Fibroblast of skin of right quadriceps (primary cell): Measurements from ENCODE around the gene GPBP1L1.
"Not testable (repeated sequence)": the region's sequence is repeated elsewhere in the genome, so short reads cannot be mapped to it uniquely, and the experiment has no call there.

ENCODE experiments used
- DNase-seq: peaks from one replicate; pipeline ENCODE4 v3.0.0-alpha.2; 2013

The GPBP1L1 gene, protein sequence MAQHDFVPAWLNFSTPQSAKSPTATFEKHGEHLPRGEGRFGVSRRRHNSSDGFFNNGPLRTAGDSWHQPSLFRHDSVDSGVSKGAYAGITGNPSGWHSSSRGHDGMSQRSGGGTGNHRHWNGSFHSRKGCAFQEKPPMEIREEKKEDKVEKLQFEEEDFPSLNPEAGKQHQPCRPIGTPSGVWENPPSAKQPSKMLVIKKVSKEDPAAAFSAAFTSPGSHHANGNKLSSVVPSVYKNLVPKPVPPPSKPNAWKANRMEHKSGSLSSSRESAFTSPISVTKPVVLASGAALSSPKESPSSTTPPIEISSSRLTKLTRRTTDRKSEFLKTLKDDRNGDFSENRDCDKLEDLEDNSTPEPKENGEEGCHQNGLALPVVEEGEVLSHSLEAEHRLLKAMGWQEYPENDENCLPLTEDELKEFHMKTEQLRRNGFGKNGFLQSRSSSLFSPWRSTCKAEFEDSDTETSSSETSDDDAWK

DNA sequence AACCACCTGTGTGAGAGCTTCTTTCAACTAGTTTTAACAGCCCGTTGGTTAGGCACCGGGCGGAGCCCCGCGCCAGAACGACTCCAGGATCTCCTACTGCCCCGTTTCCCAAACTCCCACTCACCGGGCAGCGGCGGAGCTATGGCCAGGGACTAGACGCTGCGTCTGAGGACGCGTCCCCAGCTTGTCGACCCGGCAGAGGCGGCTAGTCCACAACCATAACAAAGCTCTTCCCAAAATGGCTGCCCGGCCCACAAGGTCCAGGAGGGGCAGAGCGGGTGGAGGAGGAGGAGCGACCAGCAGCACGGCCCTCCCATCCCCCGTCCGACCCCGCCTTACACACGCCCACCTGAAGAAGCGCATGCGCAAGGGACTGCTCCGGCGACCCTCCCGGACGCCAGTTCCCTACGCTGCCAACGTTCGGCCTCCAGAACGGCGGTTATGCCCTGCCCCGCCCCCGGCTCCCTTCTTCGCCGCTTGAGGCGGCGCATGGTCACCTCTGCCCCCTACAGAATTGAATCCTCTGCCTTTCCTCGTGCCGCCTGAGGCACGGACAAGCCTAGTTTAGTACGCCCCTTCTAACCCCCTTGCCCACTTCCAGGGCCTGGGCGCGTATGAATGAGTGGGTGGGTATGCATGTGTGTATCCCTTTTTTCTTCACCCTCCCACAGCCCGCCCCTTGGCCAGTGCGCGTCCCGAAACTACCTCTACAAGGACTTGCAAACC, at the start of gene GPBP1L1:
GPBP1L1 (minus strand) TSS at position 246 of the 726 bp plus-strand sequence. CDS start 27,446 bp downstream, outside the sequence.
- DNase-seq = peak; percentile 95

DNA sequence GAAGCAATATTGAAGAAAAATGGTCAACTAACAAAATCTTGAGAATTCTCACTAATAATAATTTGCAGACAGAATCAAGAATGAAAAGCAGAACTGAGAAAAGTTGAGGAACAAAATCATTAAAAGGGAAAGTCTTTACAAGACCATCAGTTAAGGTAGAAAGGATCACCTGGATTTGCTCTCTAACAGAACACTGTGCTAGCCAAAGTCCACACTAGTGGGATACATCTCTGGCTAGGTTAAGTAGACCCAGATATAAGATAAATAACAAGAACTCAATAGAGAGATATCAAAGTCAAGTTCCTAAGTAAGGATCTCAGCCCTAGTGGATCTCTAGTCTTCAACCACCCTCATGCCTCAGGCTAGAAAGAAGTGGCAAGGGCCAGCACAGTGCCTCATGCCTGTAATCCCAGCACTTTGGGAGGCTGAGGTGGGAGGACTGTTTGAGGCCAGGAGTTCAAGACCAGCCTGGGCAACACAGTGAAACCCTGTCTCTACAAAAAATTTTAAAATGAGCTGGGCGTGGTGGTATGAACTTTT, 44.5 kb upstream of the GPBP1L1 start:
- DNase-seq = no peak

DNA sequence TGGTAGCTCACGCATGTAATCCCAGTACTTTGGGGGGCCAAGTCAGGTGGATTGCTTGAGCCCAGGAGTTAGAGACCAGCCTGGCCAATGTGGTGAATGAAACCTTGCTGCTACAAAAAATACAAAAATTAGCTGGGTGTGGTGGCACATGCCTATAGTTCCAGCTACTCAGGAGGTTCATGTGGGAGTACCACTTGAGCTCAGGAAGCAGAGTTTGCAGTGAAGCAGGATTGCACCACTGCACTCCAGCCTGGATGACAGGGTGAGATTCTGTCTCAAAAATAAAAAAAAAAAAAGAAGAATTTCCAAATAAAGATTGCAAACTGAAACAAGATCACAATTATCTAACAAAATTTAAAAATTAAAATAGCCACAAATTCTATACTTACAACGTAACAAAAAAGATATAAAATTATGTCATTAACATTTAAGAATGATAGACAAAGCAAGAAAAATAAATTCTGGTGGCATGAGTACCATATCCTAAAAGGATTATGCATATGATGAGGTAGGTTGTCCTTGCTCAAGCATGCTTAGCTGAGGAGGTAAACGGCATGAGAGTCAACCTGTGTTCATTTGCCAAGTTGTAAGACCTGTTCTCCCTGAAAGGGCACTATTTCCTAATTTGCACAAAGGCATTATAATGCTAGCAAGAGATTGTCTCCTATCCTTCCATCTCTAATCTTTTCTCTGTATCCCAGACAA, 43.9 kb upstream of the GPBP1L1 start:
- no peak for DNase-seq

DNA sequence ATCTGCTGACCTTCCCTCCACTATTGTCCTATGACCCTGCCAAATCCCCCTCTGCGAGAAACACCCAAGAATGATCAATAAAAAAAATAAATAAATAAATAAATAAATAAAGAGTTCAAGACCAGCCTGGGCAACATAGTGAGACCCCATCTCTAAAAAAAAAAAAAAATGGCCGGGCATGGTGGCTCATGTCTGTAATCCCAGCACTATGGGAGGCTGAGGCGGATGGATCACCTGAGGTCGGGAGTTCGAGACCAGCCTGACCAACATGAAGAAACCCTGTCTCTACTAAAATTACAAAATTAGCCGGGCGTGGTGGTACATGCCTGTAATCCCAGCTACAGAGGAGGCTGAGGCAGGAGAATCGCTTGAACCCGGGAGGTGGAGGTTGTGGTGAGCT, 39.7 kb upstream of the GPBP1L1 start:
- not testable (repeated sequence) for DNase-seq

DNA sequence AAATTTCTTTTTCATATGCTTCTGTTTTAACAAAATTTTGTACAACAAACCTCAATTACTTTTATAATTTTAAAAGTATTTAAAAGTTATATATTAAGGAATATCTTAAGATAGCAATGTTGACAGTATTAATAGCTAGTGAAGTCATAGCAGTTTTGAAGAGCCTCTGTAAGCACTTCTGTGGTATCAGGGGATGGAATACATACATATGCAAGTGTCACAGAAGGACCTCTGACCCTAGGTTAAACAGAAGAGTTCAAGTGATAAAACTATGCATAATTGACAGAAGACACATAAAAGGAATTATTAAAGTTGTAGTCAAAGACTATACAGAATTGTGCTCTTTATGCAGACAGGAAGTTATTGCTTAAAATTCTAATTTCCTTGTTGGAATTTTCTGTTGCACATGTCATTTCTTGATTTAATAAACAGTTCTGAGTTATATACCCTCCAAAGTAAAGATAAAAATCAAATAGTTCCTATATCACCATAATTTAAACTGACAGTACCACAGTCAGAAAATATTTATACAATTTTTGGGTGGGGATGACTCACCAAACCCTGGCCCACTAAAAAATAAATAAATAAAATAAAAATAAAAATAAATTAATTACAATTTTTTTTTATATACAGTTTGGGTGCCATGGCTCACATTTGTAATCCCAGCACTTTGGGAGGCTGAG, 37.1 kb upstream of the GPBP1L1 start:
- DNase-seq = no peak

DNA sequence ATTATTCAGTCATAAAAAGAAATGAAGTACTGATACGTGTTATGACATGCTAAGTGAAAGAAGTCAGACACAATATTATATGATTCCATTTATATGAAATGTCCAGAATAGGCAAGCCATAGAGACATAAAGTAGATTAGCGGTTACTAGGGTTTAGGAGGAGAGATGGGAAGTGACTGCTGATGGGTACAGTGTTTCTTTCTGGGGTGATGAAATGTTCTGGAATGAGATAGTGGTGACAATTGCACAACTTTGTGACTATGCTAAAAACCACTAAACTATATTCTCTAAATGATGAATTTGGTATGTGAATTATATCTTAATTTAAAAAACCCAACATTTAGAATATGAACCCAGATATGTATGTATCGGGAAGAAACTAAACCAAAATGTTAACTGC, 36.5 kb upstream of the GPBP1L1 start:
- DNase-seq = peak; percentile 45

DNA sequence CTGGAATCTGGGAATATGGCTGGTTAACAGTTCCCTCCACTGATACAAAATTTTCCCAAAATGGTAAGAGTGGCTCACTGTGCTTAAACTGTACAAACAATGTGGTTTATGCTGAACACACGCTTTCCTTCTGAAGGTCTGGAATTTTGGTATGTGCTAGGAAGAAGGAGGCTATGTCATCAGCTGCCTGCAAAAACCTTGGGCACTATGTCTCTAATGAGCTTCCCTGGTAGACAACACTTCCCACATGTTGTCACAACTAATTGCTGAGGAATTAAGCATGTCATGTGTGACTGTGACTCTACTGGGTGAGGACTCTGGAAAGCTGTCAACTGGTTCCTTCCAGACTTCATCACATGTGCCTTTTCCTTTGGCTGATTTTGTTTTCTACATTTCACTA, 34.9 kb upstream of the GPBP1L1 start:
- peak; percentile 77 for DNase-seq

DNA sequence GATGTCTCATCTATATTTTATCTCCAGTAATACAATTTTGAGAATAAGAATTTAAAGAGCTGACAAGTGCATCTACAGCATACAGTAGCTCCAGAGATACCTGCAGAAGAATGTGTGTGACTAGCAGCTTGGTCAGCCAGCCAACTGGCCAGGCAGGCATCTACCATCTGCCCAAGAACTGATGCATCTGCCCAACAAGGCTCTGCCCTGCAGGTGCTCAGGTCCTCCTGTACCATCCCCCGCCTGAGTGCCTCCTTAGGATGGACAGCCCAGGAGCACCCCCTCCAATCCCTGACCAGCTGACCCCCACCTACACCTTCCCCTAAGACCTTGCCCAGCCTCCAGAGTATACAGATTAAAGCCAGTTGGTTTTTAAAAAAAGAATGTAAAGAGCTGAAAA, 32.0 kb upstream of the GPBP1L1 start:
- DNase-seq = no peak

DNA sequence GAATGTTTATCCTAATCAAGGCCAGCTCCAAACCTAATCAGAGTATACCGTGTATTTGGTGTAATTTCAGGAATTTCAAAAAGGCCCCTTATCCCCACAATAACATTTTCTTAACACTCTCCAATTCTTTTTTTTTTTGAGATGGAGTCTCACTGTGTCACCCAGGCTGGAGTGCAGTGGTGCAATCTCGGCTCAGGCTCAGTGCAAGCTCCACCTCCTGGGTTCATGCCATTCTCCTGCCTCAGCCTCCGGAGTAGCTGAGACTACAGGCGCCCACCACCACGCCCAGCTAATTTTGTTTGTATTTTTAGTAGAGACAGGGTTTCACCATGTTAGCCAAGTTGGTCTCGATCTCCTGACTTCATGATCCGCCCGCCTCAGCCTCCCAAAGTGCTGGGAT, 31.1 kb upstream of the GPBP1L1 start:
- DNase-seq = peak; percentile 8

DNA sequence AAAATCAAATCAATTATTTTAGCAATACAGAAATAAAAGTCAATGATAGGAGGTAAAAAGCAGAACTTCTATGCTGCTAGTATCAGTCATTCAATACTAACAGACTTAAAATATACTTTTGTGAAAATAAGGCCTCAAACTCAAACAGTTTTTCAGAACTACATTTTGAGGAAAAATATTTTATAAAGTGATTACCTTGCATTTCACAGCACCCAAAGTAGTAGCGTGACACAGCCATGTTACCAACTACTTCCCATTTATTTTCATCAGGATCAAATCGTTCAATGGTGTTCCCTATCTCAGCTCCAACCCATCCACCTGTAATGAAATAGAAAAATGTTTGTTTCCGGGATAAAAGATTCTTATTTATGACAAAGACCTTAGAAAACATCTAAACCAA, 30.4 kb upstream of the GPBP1L1 start:
- DNase-seq = no peak

DNA sequence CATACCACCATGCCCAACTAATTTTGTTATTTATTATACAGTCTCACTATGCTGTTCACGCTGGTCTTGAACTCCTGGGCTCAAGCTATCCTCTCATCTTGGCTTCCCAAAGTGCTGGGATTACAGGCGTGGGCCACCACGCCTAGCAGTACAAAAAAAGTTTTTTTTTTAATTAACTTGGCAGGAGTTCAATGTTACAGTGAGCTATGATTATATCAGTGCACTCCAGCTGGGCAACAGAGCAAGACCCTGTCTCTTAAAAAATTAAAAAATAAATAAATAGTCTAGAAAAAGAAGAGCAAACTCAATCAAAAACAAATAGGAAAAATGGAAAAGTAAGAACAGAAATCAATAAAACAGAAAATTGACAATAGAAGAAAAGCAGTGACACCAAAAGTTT, 27.4 kb upstream of the GPBP1L1 start:
- no peak for DNase-seq

DNA sequence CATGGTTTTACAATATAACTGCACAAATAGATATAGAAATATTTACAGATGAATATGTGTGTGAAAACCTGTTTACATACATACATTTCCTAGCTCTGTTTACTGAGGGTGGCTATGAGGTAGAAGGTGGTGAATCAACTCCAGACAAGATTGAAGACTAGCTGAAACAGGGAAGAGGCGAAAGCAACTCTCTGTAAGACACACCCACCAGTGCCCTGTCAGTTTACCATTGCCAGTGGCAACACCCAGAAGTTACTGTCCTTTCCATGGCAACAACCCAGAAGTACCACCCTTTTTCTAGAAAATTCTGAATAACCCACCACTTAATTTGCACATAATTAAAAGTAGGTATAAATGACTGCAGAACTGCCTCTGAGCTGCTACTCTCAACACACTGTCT, 18.3 kb upstream of the GPBP1L1 start:
- no peak for DNase-seq

DNA sequence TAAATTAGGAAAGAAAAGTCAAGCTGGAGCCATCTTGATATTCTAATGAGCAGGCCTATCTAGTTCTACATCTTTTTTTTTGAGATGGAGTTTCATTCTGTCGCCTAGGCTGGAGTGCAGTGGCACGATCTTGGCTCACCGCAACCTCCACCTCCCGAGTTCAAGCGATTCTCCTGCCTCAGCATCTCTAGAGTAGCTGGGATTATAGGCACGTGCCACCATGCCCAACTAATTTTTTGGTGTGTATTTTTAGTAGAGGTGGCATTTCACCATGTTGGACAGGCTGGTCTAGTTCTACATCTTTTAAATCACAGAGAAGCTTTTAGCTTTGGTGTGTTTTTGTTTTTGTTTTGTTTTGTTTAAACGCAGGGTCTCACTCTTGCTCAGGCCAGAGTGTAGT, 8.5 kb upstream of the GPBP1L1 start:
- no peak for DNase-seq

DNA sequence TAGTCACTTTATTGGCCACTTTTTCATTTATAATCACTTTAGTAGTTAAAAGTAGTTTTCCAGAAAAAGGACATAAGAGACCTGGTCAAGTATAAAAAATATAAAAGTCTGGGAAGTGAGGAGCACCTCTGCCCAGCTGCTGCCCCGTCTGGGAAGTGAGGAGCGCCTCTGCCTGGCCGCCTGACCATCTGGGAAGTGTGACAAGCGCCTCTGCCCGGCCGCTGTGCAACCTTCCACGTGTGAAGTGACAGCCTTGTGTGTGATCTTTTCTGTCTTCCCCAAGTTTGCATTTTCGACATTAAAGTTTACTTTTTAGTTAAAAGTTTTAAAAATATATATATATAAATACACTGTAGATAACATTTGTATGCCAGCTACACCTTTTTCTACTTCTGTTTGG, 7.5 kb upstream of the GPBP1L1 start:
- DNase-seq = not testable (repeated sequence)

DNA sequence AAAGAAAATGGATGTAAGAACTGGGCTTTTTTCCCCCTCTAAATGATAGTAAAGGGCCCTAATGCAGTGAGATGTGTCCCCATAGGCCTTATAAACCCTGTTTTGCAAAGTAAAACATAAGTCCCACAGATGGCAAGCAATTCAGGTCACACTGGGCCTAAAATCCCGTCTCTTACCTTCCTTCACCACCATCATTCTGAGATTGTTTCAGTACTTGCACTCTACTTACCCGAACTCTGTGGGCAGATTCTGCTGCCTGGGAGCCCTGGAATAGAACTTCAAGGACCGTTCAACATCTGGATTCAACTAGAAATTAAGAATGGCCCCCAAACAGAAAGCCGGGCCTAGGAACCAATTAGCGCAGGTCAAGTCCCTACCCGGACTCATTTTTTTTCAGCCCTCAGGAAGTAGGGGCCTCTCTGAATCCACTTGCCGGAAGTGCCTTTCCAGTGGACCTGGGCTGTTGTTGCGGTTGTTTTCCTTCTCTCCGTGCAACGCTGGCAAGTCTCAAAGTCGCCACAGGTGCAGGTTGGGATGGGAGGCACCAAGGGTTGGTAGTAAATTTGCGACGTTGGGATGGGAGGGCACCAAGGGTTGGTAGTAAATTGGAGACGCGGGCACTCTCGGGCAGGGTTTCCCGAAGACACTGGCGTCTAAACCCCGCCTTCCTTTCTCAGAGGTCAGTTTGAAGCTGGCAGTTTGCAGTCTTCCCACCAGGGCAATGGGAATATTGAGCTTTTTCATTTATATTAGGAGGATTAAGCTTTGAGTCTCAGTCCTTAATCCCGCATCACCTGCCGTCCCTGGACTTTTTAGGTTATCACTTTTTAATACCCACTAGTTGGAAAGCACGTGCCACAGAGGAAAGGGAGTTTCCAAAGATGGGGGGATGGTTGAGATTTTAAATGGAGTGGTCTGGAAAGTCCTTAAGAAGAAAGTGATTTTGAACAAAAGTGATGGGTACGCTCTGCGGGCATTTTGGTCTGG, 1.7 kb upstream of the GPBP1L1 start, which contains the start of gene TMEM69:
TMEM69 (plus strand) TSS at position 428 of the 987 bp plus-strand sequence. CDS start 2,888 bp downstream, outside the sequence.
- DNase-seq = peak; percentile 92

DNA sequence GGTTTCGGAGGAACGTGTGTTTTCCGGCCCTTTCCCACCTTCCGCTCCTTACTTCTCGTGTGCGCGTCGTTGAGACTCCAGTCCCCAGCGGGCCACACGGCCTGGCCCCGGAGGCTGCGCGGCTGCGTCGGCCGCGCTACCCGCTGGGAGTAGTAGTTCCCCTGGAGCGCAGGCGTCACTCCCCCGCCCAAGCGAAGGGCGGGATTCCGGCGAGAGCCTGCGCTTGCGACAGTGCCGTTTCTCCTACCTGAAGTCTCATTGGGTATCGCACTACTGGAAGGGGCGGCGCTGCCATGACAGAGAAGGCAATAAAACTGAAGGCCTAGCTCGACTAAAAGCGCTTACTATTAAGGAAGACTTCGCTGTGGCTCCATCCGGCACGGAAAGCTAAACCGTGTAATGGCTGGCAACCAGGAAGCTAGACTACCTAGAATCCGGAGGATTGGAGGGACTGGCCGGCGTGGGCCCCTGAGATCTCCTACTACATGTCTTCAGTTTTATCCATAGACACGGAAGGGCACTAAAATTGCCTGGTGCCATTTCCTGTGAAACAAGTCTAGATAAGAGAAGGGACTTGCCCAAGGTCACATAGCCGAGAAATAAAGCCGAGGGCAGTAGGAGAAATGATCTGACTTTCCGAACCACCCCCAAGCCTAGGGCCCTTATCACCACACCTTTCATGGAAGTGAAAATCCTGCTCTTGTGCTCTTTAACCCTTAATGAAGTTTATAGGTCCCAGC, 851 bp upstream of the GPBP1L1 start:
- DNase-seq = peak; percentile 99

DNA sequence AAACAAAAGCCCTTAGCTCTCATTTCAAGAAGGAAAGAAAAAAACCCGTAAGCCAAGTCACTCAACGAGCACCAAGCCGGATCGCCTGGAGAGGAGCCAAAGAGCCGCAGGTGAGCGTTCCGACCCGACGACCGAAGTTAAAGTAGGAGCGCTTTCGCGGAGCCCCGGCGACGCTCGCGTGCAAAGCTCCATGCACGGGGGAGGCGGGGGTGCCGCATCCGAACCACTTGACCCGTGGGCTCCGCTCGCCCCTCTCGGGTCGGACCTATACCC, 382 bp downstream of the GPBP1L1 start:
- no peak for DNase-seq

DNA sequence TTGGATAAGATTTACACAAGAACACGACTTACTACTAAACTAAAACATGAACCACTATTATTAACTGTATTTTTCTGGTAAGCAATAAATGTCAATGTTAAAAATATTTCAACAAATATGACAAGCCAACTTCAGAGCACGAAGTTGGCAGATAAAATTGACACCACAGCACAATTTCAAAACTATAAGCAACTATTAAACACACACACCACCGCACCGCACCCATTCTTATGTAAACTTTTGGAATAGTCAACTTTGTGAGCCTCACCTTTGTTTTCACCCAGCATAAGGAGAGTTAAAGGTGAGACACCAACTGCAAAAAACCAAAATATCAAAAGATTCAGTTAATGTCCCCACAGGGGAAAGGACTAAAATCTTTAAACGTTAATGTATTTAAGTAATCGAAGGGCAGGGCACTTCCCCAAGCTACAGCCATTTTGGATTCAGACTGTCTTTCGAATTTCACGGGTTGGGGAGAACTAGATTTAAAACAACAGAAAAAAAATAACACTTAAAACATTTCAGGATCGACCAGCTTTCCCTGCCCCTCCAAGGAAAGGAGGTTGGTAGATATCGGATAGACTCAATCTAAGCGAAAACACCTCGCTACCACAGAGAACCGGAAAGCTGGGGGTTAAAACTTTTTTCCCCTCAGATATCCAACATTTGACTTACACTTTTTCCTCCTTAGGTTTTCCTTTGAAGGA, 872 bp downstream of the GPBP1L1 start:
- no peak for DNase-seq

DNA sequence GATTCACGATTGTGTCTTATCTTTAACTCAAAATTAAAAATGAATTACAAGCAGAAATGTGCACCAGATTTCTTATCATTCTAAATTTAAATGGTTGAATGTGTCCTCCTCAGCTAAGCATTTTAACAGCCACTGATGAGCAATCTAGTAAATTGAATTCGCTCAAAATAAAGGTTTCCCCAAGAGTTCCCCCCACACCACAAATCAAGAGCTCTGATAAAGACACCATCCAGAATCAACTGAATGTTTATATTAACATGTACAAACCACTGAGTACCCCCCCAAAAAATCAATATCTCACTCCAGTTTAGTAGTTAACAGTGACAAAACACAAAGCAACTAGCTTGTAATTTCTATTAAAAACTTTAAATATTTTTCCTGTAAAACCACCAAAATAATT, 1.9 kb downstream of the GPBP1L1 start:
- DNase-seq = no peak

DNA sequence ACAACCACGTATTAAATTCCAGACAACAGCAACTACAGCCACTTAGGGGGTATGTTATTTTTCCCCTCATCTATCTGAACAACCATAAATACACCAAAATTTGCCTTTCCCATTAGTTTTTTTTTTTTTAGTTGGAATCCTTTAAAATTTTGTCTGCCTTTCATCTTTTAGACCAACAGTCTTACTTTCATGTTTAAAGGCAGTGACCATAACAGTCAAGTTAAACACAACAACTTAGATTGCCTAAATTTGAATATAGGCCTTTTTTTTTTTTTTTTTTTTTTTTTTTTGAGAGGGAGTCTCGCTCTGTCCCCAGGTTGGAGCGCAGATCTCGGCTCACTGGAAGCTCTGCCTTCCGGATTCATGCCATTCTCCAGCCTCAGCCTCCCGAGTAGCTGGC, 3.4 kb downstream of the GPBP1L1 start:
- no peak for DNase-seq
